ENCODE measurements around the gene TBC1D22A. TPM values are rescaled to one million over a fixed set of nuclear protein-coding genes. Genes with fewer than 3 reads are reported as not detected.

TBC1D22A gene
- total and polyA plus RNA-seq, 4 donors = 4.1 to 12.4 (median 8.4) TPM

- H3K36me3 ChIP-seq (ENCODE audit: control insufficient read depth in 4 of 4, insufficient read depth in 3 of 4, low read depth in 1 of 4, low read length in 3 of 4) = no peaks in the 10 kb centered on the region
- no peak for DNase-seq (ENCODE audit: low spot score)
- H3K9me3 ChIP-seq (ENCODE audit: control insufficient read depth in 4 of 4, low read length in 3 of 4) = no peaks in the 10 kb centered on the region
- no peaks in the 10 kb centered on the region for H3K4me1 ChIP-seq (ENCODE audit: control insufficient read depth in 4 of 4, insufficient read depth in 4 of 4, low read length in 3 of 4)
- H3K27ac ChIP-seq (ENCODE audit: low read depth in 1 of 2, low read length in 2 of 2) = no peak overlapping the region
- no peak overlapping the region for H3K4me3 ChIP-seq (ENCODE audit: low read depth in 1 of 3, low read length in 3 of 3)
- TF ChIP-seq YY1 (IDR thresholded peaks at IDR 0.05) (no peak), RAD21 (IDR thresholded peaks at IDR 0.05) (no peak), ZBTB33 (IDR thresholded peaks at IDR 0.05) (no peak), HNF4A (conservative IDR thresholded peaks at IDR 0.05) (no peak), HNF4G (IDR thresholded peaks at IDR 0.05) (no peak), MAX (IDR thresholded peaks at IDR 0.05) (no peak), FOXA1 (IDR thresholded peaks at IDR 0.05) (no peak), RXRA (IDR thresholded peaks at IDR 0.05) (no peak), JUND (IDR thresholded peaks at IDR 0.05) (no peak), SP1 (IDR thresholded peaks at IDR 0.05) (no peak), EGR1 (IDR thresholded peaks at IDR 0.05; ENCODE audit: low read depth in 2 of 2) (no peak), ATF3 (IDR thresholded peaks at IDR 0.05) (no peak), NR2F2 (IDR thresholded peaks at IDR 0.05) (no peak), TAF1 (conservative IDR thresholded peaks at IDR 0.05) (no peak), FOXA2 (IDR thresholded peaks at IDR 0.05) (no peak), GABPA (IDR thresholded peaks at IDR 0.05 in 1 of 2, conservative IDR thresholded peaks at IDR 0.05 in 1 of 2) (no peak)
- TF ChIP-seq, protein P1, sequence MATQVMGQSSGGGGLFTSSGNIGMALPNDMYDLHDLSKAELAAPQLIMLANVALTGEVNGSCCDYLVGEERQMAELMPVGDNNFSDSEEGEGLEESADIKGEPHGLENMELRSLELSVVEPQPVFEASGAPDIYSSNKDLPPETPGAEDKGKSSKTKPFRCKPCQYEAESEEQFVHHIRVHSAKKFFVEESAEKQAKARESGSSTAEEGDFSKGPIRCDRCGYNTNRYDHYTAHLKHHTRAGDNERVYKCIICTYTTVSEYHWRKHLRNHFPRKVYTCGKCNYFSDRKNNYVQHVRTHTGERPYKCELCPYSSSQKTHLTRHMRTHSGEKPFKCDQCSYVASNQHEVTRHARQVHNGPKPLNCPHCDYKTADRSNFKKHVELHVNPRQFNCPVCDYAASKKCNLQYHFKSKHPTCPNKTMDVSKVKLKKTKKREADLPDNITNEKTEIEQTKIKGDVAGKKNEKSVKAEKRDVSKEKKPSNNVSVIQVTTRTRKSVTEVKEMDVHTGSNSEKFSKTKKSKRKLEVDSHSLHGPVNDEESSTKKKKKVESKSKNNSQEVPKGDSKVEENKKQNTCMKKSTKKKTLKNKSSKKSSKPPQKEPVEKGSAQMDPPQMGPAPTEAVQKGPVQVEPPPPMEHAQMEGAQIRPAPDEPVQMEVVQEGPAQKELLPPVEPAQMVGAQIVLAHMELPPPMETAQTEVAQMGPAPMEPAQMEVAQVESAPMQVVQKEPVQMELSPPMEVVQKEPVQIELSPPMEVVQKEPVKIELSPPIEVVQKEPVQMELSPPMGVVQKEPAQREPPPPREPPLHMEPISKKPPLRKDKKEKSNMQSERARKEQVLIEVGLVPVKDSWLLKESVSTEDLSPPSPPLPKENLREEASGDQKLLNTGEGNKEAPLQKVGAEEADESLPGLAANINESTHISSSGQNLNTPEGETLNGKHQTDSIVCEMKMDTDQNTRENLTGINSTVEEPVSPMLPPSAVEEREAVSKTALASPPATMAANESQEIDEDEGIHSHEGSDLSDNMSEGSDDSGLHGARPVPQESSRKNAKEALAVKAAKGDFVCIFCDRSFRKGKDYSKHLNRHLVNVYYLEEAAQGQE (IDR thresholded peaks at IDR 0.05) = no peak
- TF ChIP-seq, protein P2, sequence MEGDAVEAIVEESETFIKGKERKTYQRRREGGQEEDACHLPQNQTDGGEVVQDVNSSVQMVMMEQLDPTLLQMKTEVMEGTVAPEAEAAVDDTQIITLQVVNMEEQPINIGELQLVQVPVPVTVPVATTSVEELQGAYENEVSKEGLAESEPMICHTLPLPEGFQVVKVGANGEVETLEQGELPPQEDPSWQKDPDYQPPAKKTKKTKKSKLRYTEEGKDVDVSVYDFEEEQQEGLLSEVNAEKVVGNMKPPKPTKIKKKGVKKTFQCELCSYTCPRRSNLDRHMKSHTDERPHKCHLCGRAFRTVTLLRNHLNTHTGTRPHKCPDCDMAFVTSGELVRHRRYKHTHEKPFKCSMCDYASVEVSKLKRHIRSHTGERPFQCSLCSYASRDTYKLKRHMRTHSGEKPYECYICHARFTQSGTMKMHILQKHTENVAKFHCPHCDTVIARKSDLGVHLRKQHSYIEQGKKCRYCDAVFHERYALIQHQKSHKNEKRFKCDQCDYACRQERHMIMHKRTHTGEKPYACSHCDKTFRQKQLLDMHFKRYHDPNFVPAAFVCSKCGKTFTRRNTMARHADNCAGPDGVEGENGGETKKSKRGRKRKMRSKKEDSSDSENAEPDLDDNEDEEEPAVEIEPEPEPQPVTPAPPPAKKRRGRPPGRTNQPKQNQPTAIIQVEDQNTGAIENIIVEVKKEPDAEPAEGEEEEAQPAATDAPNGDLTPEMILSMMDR (IDR thresholded peaks at IDR 0.05; ENCODE audit: low read depth, low read length, missing input control) = no peak
- no peak overlapping the region for H3K9ac ChIP-seq (ENCODE audit: low read depth in 1 of 2, low read length in 2 of 2)
- no peaks in the 10 kb centered on the region for H3K27me3 ChIP-seq (ENCODE audit: control insufficient read depth in 4 of 4, insufficient read depth in 4 of 4, low read length in 3 of 4)
- WGBS = 97% methylated on average over 14 of the region's 14 CpGs
These were observed 283.4 kb downstream of the TBC1D22A start for GRCh38 chr22:47045691-47046410.
